Endothelial cell of umbilical vein (primary cell): ENCODE measurements around the gene OSER1. TPM values are rescaled to one million over a fixed set of nuclear protein-coding genes. Genes with fewer than 3 reads are reported as not detected.
A peak's percentile ranks its signal among the peaks of the same experiment; 100 is the strongest.

Experiments used
- BruUV-seq: library from RNA; stranded (reverse); fragments of 400-500 nt; replicated peaks from 2 replicates; lab custom pipeline; 2021; lab: Mats Ljungman, UMichigan
- CTCF ChIA-PET: fragments of 300-600, 350-600 bp; sonication (Branson Sonifier 250); formaldehyde crosslinking; loops from one replicate; lab custom pipeline; 2021; ENCODE audit warnings: antibody characterized with exemption, inconsistent platforms; lab: Charles Lee
- POLR2A ChIA-PET: fragments of 300-600, 350-600 bp; sonication (Branson Sonifier 250); formaldehyde crosslinking; loops from one replicate; lab custom pipeline; 2021; ENCODE audit warnings: antibody characterized with exemption, inconsistent platforms; lab: Charles Lee
- DNase-seq: peaks from one replicate; pipeline ENCODE4 v3.0.0-alpha.2; 2011; ENCODE audit warnings: low read depth, low spot score
- FAIRE-seq: peaks from 2 replicates; lab custom pipeline; 2011; peaks lifted over from hg19 to GRCh38; lab: Jason Lieb, UNC
- H2AFZ ChIP-seq: 2 replicates; pipeline ENCODE4 v1.6.0; 2012; ENCODE audit warnings: low read depth, low read length, control low read depth, inconsistent platforms
- H3K27ac ChIP-seq: 2 replicates; pipeline ENCODE4 v1.5.1; 2011; ENCODE audit warnings: low read depth, mild to moderate bottlenecking, control low read depth, low read length, moderate library complexity; ENCODE audit not compliant: insufficient read depth
- H3K27me3 ChIP-seq, 2 experiments: 2 replicates each; pipeline versions ENCODE4 v1.6.0 to v1.6.1; 2011; ENCODE audit warnings: low read length in 2 of 2, mixed read lengths in 1 of 2; ENCODE audit not compliant: control insufficient read depth in 2 of 2, insufficient read depth in 2 of 2
- H3K36me3 ChIP-seq, 2 experiments: 2 replicates in 1 of 2; 3 replicates in 1 of 2; pipeline ENCODE4 v1.5.1; 2011; ENCODE audit warnings: low read length in 2 of 2, mild to moderate bottlenecking in 1 of 2, moderate library complexity in 1 of 2; ENCODE audit not compliant: control insufficient read depth in 2 of 2, insufficient read depth in 2 of 2; ENCODE audit errors: extremely low read depth in 1 of 2
- H3K4me1 ChIP-seq: 3 replicates; pipeline ENCODE4 v1.5.1; 2011; ENCODE audit warnings: mild to moderate bottlenecking, low read length; ENCODE audit not compliant: control insufficient read depth, insufficient read depth; ENCODE audit errors: extremely low read depth
- H3K4me2 ChIP-seq: 2 replicates; pipeline ENCODE4 v1.6.1; 2011; ENCODE audit warnings: low read length, control low read depth, mixed read lengths; ENCODE audit not compliant: insufficient read depth
- H3K4me3 ChIP-seq, 3 experiments: fragments of 200-600 bp in 1 of 3; sonication (generic), shearing (Covaris generic) in 1 of 3; replicated peaks in 1 of 3; 2 replicates each; pipeline ENCODE4 v1.5.1; 2011 to 2016; ENCODE audit warnings: control low read depth in 3 of 3, low read length in 3 of 3, mild to moderate bottlenecking in 2 of 3, inconsistent platforms in 1 of 3, low read depth in 1 of 3, moderate library complexity in 1 of 3; ENCODE audit not compliant: insufficient read depth in 1 of 3
- H3K79me2 ChIP-seq: 2 replicates; pipeline ENCODE4 v1.6.0; 2012; ENCODE audit warnings: low read length, inconsistent platforms; ENCODE audit not compliant: control insufficient read depth, insufficient read depth
- H3K9ac ChIP-seq: replicated peaks from 2 replicates; pipeline ENCODE3; 2011; ENCODE audit warnings: low read length, control low read depth; ENCODE audit not compliant: insufficient read depth; ENCODE audit errors: extremely low read depth
- H3K9me1 ChIP-seq: replicated peaks from 3 replicates; pipeline ENCODE4 v1.6.0; 2011; ENCODE audit warnings: mild to moderate bottlenecking, low read length; ENCODE audit not compliant: control insufficient read depth, insufficient read depth; ENCODE audit errors: extremely low read depth
- H3K9me3 ChIP-seq: replicated peaks from 2 replicates; pipeline ENCODE4 v1.5.1; 2012; ENCODE audit warnings: low read length, inconsistent platforms; ENCODE audit not compliant: control insufficient read depth, insufficient read depth
- H4K20me1 ChIP-seq: replicated peaks from 2 replicates; pipeline ENCODE3; 2011; ENCODE audit warnings: mild to moderate bottlenecking, low read length; ENCODE audit not compliant: control insufficient read depth, insufficient read depth; ENCODE audit errors: extremely low read depth
- CTCF ChIP-seq, 2 donors: IDR thresholded peaks; 1 replicate in 1 of 2; 2 replicates in 1 of 2; pipeline ENCODE4 v1.5.1; 2011; ENCODE audit warnings: low read length in 2 of 2, mild to moderate bottlenecking in 2 of 2, moderate library complexity in 2 of 2, control low read depth in 1 of 2, inconsistent platforms in 1 of 2, low read depth in 1 of 2; ENCODE audit not compliant: insufficient read depth in 1 of 2; ENCODE audit errors: extremely low read depth in 1 of 2
- EZH2 ChIP-seq: IDR thresholded peaks from 2 replicates; pipeline ENCODE4 v1.6.1; 2012; ENCODE audit warnings: borderline replicate concordance, low read depth, mild to moderate bottlenecking, moderate library complexity, low read length, inconsistent platforms; ENCODE audit not compliant: severe bottlenecking
- FOS ChIP-seq: IDR thresholded peaks from 2 replicates; pipeline ENCODE4 v1.6.1; 2011; ENCODE audit warnings: mild to moderate bottlenecking, low read length, moderate library complexity, borderline replicate concordance; ENCODE audit not compliant: insufficient read depth
- GATA2 ChIP-seq: IDR thresholded peaks from 2 replicates; pipeline ENCODE4 v1.7.0; 2011; ENCODE audit warnings: low read depth, mild to moderate bottlenecking, moderate library complexity, mixed read lengths, low read length; ENCODE audit not compliant: insufficient read length, insufficient read depth
- JUN ChIP-seq: IDR thresholded peaks from 2 replicates; pipeline ENCODE4 v1.6.1; 2011; ENCODE audit warnings: borderline replicate concordance, low read depth; ENCODE audit not compliant: insufficient read length, insufficient read depth
- MAX ChIP-seq: IDR thresholded peaks from 2 replicates; pipeline ENCODE4 v1.6.1; 2011; ENCODE audit not compliant: insufficient read depth, insufficient read length
- MYC ChIP-seq: IDR thresholded peaks from one replicate; pipeline ENCODE4 v1.6.1; 2011; ENCODE audit warnings: mild to moderate bottlenecking, low read depth, low read length
- POLR2A ChIP-seq: IDR thresholded peaks from 2 replicates; pipeline ENCODE4 v1.6.1; 2012; ENCODE audit warnings: low read depth, mild to moderate bottlenecking, control low read depth, low read length
- POLR2AphosphoS5 ChIP-seq: IDR thresholded peaks from 2 replicates; pipeline ENCODE4 v1.6.1; 2012; ENCODE audit warnings: low read depth, mild to moderate bottlenecking, control low read depth, low read length, moderate library complexity; ENCODE audit not compliant: insufficient read depth
- dilution Hi-C: fragments of 300-500 bp; cut with MboI; formaldehyde crosslinking; loops from one replicate; pipeline ENCODE4 v1.15.0; 2019; ENCODE audit warnings: low sequenced_read_pairs; ENCODE audit not compliant: extremely low pct_ligation_motif_present
- intact Hi-C: fragments of 100-400 bp; cut with micrococcal nuclease; formaldehyde crosslinking; loops from one replicate; pipeline ENCODE4 v1.10.0; 2022
- polyA plus RNA-seq, 4 experiments: library from polyadenylated mRNA; depleted of rRNA in 3 of 4; stranded (reverse) in 3 of 4; unstranded in 1 of 4; fragments of >200 nt; gene quantifications; 2 replicates each; pipeline versions ENCODE4 v1.2.1 to v1.2.3, GENCODE V29; 2011 to 2012; ENCODE audit warnings: missing spikeins in 1 of 4
- total RNA-seq: library from RNA; stranded (reverse); gene quantifications from 2 replicates; pipeline ENCODE4 v1.2.3, GENCODE V29; 2021

Gene OSER1
- total and polyA plus RNA-seq, 2 donors (not counting 3 experiments of a cell fraction or from before 2014, with no cell fraction given): 30.8 to 36.0 TPM

GRCh38 chr20:44208165-44208564 is 2.4 kb downstream of the OSER1 start:
- Histone ChIP-seq H3K27ac (no peak overlapping the region), H4K20me1 (peaks cover 4% of the 10 kb centered on the region), H3K9me1 (no peaks in the 10 kb centered on the region), H3K79me2 (peaks cover 50% of the 10 kb centered on the region), H3K36me3 (peaks cover 0 to 7% of the 10 kb centered on the region in 2 experiments), H2AFZ (no peak overlapping the region), H3K9me3 (no peaks in the 10 kb centered on the region), H3K9ac (no peak overlapping the region), H3K4me2 (peak overlapping the region; percentile 80), H3K4me3 (no peak overlapping the region), H3K4me1 (peaks cover 40% of the 10 kb centered on the region), H3K27me3 (no peaks in the 10 kb centered on the region)
- ChIA-PET POLR2A (interaction anchor here (0.6 kb wide), 1 partner anchor 91 kb away, joined by 5 read pairs; no protein-coding TSS in a partner anchor), CTCF (interaction anchor here (1.2 kb wide), 1 partner anchor 18 kb away, joined by 6 read pairs; no protein-coding TSS in a partner anchor)
- FAIRE-seq (no peak), DNase-seq (no peak)
- dilution Hi-C loops: no loop called here
- intact Hi-C loops: no loop called here
- no peak for TF ChIP-seq POLR2A
- TF ChIP-seq GATA2: no peak
- no peak for TF ChIP-seq MAX
- TF ChIP-seq JUN: no peak
- BruUV-seq: no TSS peak

- FAIRE-seq: no peak
- CTCF ChIA-PET: no interaction called here
- H3K4me1 ChIP-seq: peaks cover 40% of the 10 kb centered on the region
These were observed 3.3 kb downstream of the OSER1 start for GRCh38 chr20:44207126-44207723.

More at GRCh38 chr20:44207126-44207723, 3.3 kb downstream of the OSER1 start:
- Histone ChIP-seq H3K36me3 (peaks cover 0 to 13% of the 10 kb centered on the region in 2 experiments), H3K9me1 (no peaks in the 10 kb centered on the region), H3K79me2 (peaks cover 59% of the 10 kb centered on the region), H3K4me2 (no peak overlapping the region), H3K9me3 (no peaks in the 10 kb centered on the region), H3K9ac (no peak overlapping the region), H2AFZ (no peak overlapping the region), H3K4me3 (no peak overlapping the region), H4K20me1 (peaks cover 4% of the 10 kb centered on the region), H3K27ac (no peak overlapping the region), H3K27me3 (no peaks in the 10 kb centered on the region)
- intact Hi-C loops (no loop called here), dilution Hi-C loops (no loop called here)
- BruUV-seq: no TSS peak
- DNase-seq: no peak
- POLR2A ChIA-PET: no interaction called here
- TF ChIP-seq MAX (no peak), POLR2A (no peak), GATA2 (no peak), MYC (no peak), EZH2 (no peak), JUN (no peak), FOS (no peak), POLR2AphosphoS5 (no peak), CTCF (IDR thresholded peaks at IDR 0.05; ENCODE audit: extremely low read depth in 1 of 2, insufficient read depth in 1 of 2, low read depth in 1 of 2, low read length in 2 of 2) (no peak)
